Measurements from ENCODE around the gene USP51.
"Not testable (repeated sequence)": the region's sequence is repeated elsewhere in the genome, so short reads cannot be mapped to it uniquely, and the experiment has no call there.

- not testable (repeated sequence) for TF ChIP-seq TAF1 (IDR thresholded peaks at IDR 0.05; ENCODE audit: borderline replicate concordance, low read depth, low read length); POLR2A (IDR thresholded peaks at IDR 0.05; ENCODE audit: low read depth, low read length)
Measured at GRCh38 chrX:55465791-55466190, 23.9 kb downstream of the USP51 start.
